Colonic mucosa (tissue), 4 donors: ENCODE data around the gene PHOSPHO1. TPM values are rescaled to one million over a fixed set of nuclear protein-coding genes. Genes with fewer than 3 reads are reported as not detected.

Experiments used
- DNase-seq: peaks from one replicate; pipeline ENCODE4 v3.0.0-alpha.2; 2020
- H3K27ac ChIP-seq: fragments of 200-600 bp; one replicate; pipeline ENCODE4 v1.8.0; 2021
- H3K27me3 ChIP-seq: fragments of 200-600 bp; one replicate; pipeline ENCODE4 v1.8.0; 2021
- H3K36me3 ChIP-seq: fragments of 200-600 bp; one replicate; pipeline ENCODE4 v1.8.0; 2021
- H3K4me1 ChIP-seq: fragments of 200-600 bp; one replicate; pipeline ENCODE4 v1.8.0; 2021; ENCODE audit warnings: mild to moderate bottlenecking
- H3K4me3 ChIP-seq: fragments of 200-600 bp; one replicate; pipeline ENCODE4 v1.8.0; 2021
- H3K9ac ChIP-seq, 2 donors: one replicate each; pipeline ENCODE4 v1.7.0; 2013; ENCODE audit warnings: control low read depth in 2 of 2, low read depth in 2 of 2, low read length in 2 of 2
- H3K9me3 ChIP-seq: fragments of 200-600 bp; one replicate; pipeline ENCODE4 v1.8.0; 2021
- CTCF ChIP-seq: fragments of 200-600 bp; IDR thresholded peaks from one replicate; pipeline ENCODE4 v1.8.0; 2022; ENCODE audit warnings: antibody characterized with exemption, mild to moderate bottlenecking
- intact Hi-C: fragments of 100-400 bp; cut with DNase I; formaldehyde crosslinking; loops from one replicate; pipeline ENCODE4 v1.14.1; 2022
- total RNA-seq, 2 donors: library from RNA; stranded (reverse); fragmentation: NEBNext Ultra II Directional in 1 of 2; extraction: Animal tissue kit (Norgen Biotek cat#: 25700) in 1 of 2; gene quantifications; one replicate each; pipeline ENCODE4 v1.2.1, GENCODE V29; 2021
- donor health status: healthy.
- donor health status: DM: no; HTN: no; CAD: no.
- donor health status: DM: no; HTN: no; CAD: no.

Gene PHOSPHO1
- total RNA-seq, 2 donors from 2014 or later, result not detected

- H3K36me3 ChIP-seq, result no peaks in the 10 kb centered on the region
- TF ChIP-seq CTCF, result peak; percentile 62
- H3K27ac ChIP-seq, result no peak overlapping the region
- H3K9me3 ChIP-seq, result no peaks in the 10 kb centered on the region
- peaks cover 28% of the 10 kb centered on the region for H3K27me3 ChIP-seq
- H3K4me1 ChIP-seq, result peaks cover 9% of the 10 kb centered on the region
- H3K4me3 ChIP-seq, result no peak overlapping the region
- peak; percentile 83 for DNase-seq
- intact Hi-C loops, result loop anchor here (5.0 kb wide), 1 partner anchor 45 kb away; no protein-coding TSS in a partner anchor
- H3K9ac ChIP-seq, result no peak overlapping the region
These were observed 2.9 kb downstream of the PHOSPHO1 start for GRCh38 chr17:49227436-49228261.

- Histone ChIP-seq H3K4me1 (peaks cover 9% of the 10 kb centered on the region), H3K4me3 (no peak overlapping the region), H3K27ac (no peak overlapping the region), H3K27me3 (peaks cover 28% of the 10 kb centered on the region), H3K36me3 (no peaks in the 10 kb centered on the region), H3K9me3 (no peaks in the 10 kb centered on the region), H3K9ac (no peak overlapping the region)
- DNase-seq, result no peak
- TF ChIP-seq CTCF, result no peak
- intact Hi-C loops, result loop anchor here (5.0 kb wide), 1 partner anchor 45 kb away; no protein-coding TSS in a partner anchor
These were observed 3.7 kb downstream of the PHOSPHO1 start for GRCh38 chr17:49226771-49227435.

- Histone ChIP-seq H3K4me3 (no peak overlapping the region), H3K9me3 (no peaks in the 10 kb centered on the region), H3K4me1 (peaks cover 9% of the 10 kb centered on the region), H3K27me3 (peaks cover 28% of the 10 kb centered on the region), H3K27ac (no peak overlapping the region), H3K36me3 (no peaks in the 10 kb centered on the region), H3K9ac (no peak overlapping the region)
- DNase-seq, result no peak
- TF ChIP-seq CTCF, result no peak
- intact Hi-C loops, result loop anchor here (5.0 kb wide), 1 partner anchor 43 kb away; no protein-coding TSS in a partner anchor
These were observed 4.9 kb downstream of the PHOSPHO1 start for GRCh38 chr17:49225554-49226236.

- H3K9me3 ChIP-seq, result no peaks in the 10 kb centered on the region
- peaks cover 24% of the 10 kb centered on the region for H3K27me3 ChIP-seq
- peaks cover 4% of the 10 kb centered on the region for H3K4me1 ChIP-seq
- no peak overlapping the region for H3K27ac ChIP-seq
- no peaks in the 10 kb centered on the region for H3K36me3 ChIP-seq
- intact Hi-C loops, result loop anchor here (5.0 kb wide), 1 partner anchor 43 kb away; no protein-coding TSS in a partner anchor
- peak overlapping the region; percentile 14 for H3K4me3 ChIP-seq
- no peak for DNase-seq
- H3K9ac ChIP-seq, result peak overlapping the region in 1 of 2 donors; percentile 37
- no peak for TF ChIP-seq CTCF
These were observed 5.6 kb downstream of the PHOSPHO1 start for GRCh38 chr17:49224997-49225337.

GRCh38 chr17:49224198-49224996, 6.2 kb downstream of the PHOSPHO1 start:
- intact Hi-C loops, result no loop called here
- no peak for TF ChIP-seq CTCF
- no peaks in the 10 kb centered on the region for H3K9me3 ChIP-seq
- H3K36me3 ChIP-seq, result no peaks in the 10 kb centered on the region
- H3K9ac ChIP-seq, result peak overlapping the region in 1 of 2 donors; percentile 37
- no peak overlapping the region for H3K27ac ChIP-seq
- H3K4me3 ChIP-seq, result peak overlapping the region; percentile 14
- no peak for DNase-seq
- peaks cover 20% of the 10 kb centered on the region for H3K27me3 ChIP-seq
- peaks cover 4% of the 10 kb centered on the region for H3K4me1 ChIP-seq
